ENCODE measurements around the gene EHD3. TPM values are rescaled to one million over a fixed set of nuclear protein-coding genes. Genes with fewer than 3 reads are reported as not detected.

The EHD3 gene
- 10 to 100 TPM in 2 of 4 donors, 1 to 10 TPM in 2; 8.3 to 12.6 (median 9.3) TPM for total RNA-seq

GRCh38 chr2:31233741-31234682, at the start of gene EHD3:
Gene EHD3 (plus strand): TSS chr2:31234152. CDS start chr2:31234622, 470 bp downstream.
- Histone ChIP-seq H3K9me3 (no peaks in the 10 kb centered on the region), H3K4me1 (peaks cover 0 to 36% (median 7%) of the 10 kb centered on the region in 4 donors), H3K36me3 (no peaks in the 10 kb centered on the region), H3K27ac (peak within 1 kb of the TSS in 3 of 4 donors; percentile 13 to 73 (median 66)), H3K4me3 (peak within 1 kb of the TSS; percentile 37 to 75 (median 64)), H3K27me3 (no peaks in the 10 kb centered on the region)
- DNase-seq (ENCODE audit: low spot score in 2 of 2): peak; percentile 49 to 53
- TF ChIP-seq CTCF (IDR thresholded peaks at IDR 0.05) (peak; percentile 30 to 59 (median 46)), EP300 (IDR thresholded peaks at IDR 0.05) (peak in 1 of 2 donors; percentile 50), POLR2A (IDR thresholded peaks at IDR 0.05) (peak in 1 of 2 donors; percentile 12)
- 2 to 8% methylated on average over 31 to 54 of the region's 74 CpGs for whole genome bisulfite sequencing, 2 donors

GRCh38 chr2:31187166-31187565, 46.8 kb upstream of the EHD3 start:
- Histone ChIP-seq H3K4me3 (no peak overlapping the region), H3K27me3 (no peaks in the 10 kb centered on the region), H3K27ac (no peak overlapping the region), H3K9me3 (no peaks in the 10 kb centered on the region), H3K4me1 (no peaks in the 10 kb centered on the region), H3K36me3 (no peaks in the 10 kb centered on the region)
- no peak for DNase-seq (ENCODE audit: low spot score in 2 of 2)
- TF ChIP-seq POLR2A (IDR thresholded peaks at IDR 0.05) (no peak), EP300 (IDR thresholded peaks at IDR 0.05) (no peak), CTCF (IDR thresholded peaks at IDR 0.05) (no peak)
- 83 to 85% methylated on average over 4 of the region's 4 CpGs for WGBS, 2 donors

- 64 to 68% methylated on average over 5 of the region's 5 CpGs for WGBS, 2 donors
- no peak overlapping the region for H3K4me3 ChIP-seq
These were observed 45.8 kb upstream of the EHD3 start for GRCh38 chr2:31188131-31188530.

GRCh38 chr2:31189141-31189540, 44.8 kb upstream of the EHD3 start:
- no peak for DNase-seq (ENCODE audit: low spot score in 2 of 2)
- H3K27me3 ChIP-seq: no peaks in the 10 kb centered on the region
- 68 to 84% methylated on average over 4 of the region's 4 CpGs for WGBS, 2 donors
- no peaks in the 10 kb centered on the region for H3K36me3 ChIP-seq
- no peak overlapping the region for H3K27ac ChIP-seq
- H3K4me1 ChIP-seq: no peaks in the 10 kb centered on the region
- H3K9me3 ChIP-seq: no peaks in the 10 kb centered on the region
- no peak overlapping the region for H3K4me3 ChIP-seq
- TF ChIP-seq CTCF (IDR thresholded peaks at IDR 0.05) (no peak), EP300 (IDR thresholded peaks at IDR 0.05) (no peak)

More at GRCh38 chr2:31188131-31188530, 45.8 kb upstream of the EHD3 start:
- H3K27ac ChIP-seq: no peak overlapping the region
- TF ChIP-seq POLR2A (IDR thresholded peaks at IDR 0.05) (no peak), EP300 (IDR thresholded peaks at IDR 0.05) (no peak), CTCF (IDR thresholded peaks at IDR 0.05) (no peak)
- H3K36me3 ChIP-seq: no peaks in the 10 kb centered on the region
- H3K9me3 ChIP-seq: no peaks in the 10 kb centered on the region
- no peaks in the 10 kb centered on the region for H3K27me3 ChIP-seq
- no peaks in the 10 kb centered on the region for H3K4me1 ChIP-seq
- no peak for DNase-seq (ENCODE audit: low spot score in 2 of 2)

GRCh38 chr2:31190188-31190587, 43.8 kb upstream of the EHD3 start:
- Histone ChIP-seq H3K27me3 (no peaks in the 10 kb centered on the region), H3K4me3 (no peak overlapping the region), H3K9me3 (no peaks in the 10 kb centered on the region), H3K27ac (no peak overlapping the region), H3K36me3 (no peaks in the 10 kb centered on the region), H3K4me1 (no peaks in the 10 kb centered on the region)
- DNase-seq (ENCODE audit: low spot score in 2 of 2): no peak
- TF ChIP-seq CTCF (IDR thresholded peaks at IDR 0.05) (no peak), EP300 (IDR thresholded peaks at IDR 0.05) (no peak), POLR2A (IDR thresholded peaks at IDR 0.05) (no peak)
- 70 to 78% methylated on average over 1 of the region's 1 CpG for WGBS, 2 donors
